ENCODE data around the gene MYT1. TPM values are rescaled to one million over a fixed set of nuclear protein-coding genes. Genes with fewer than 3 reads are reported as not detected.

MYT1 gene
- total RNA-seq, 2 donors from 2014 or later: 2.4 to 4.5 TPM

- H3K27me3 Mint-ChIP-seq (ENCODE audit: insufficient read depth): no peaks in the 10 kb centered on the region
- H3K9me3 ChIP-seq (ENCODE audit: control insufficient read depth, low read length): no peaks in the 10 kb centered on the region
- H3K27me3 ChIP-seq (ENCODE audit: control insufficient read depth, insufficient read depth, low read length, poor library complexity, severe bottlenecking): no peaks in the 10 kb centered on the region
- no peaks in the 10 kb centered on the region for H3K36me3 ChIP-seq (ENCODE audit: control insufficient read depth, insufficient read depth, low read length)
- no peak overlapping the region for H3K4me3 ChIP-seq (ENCODE audit: low read length)
- H3K27ac ChIP-seq (ENCODE audit: low read depth, low read length): no peak overlapping the region
- DNase-seq: no peak
- H3K4me1 ChIP-seq (ENCODE audit: control insufficient read depth, insufficient read depth, low read length): no peaks in the 10 kb centered on the region
- H3K4me3 Mint-ChIP-seq: no peak overlapping the region
- WGBS, 2 experiments (ENCODE audit: insufficient coverage in 1 of 2, insufficient read length in 1 of 2): 91 to 93% methylated on average over 26 to 32 of the region's 32 CpGs
- H3K9ac ChIP-seq (ENCODE audit: extremely low read depth, low read length, poor library complexity, severe bottlenecking): no peak overlapping the region
- no peaks in the 10 kb centered on the region for H3K36me3 Mint-ChIP-seq (ENCODE audit: low read depth)
- peaks cover 5% of the 10 kb centered on the region for H3K4me1 Mint-ChIP-seq
- no peaks in the 10 kb centered on the region for H3K9me3 Mint-ChIP-seq
- H3K27ac Mint-ChIP-seq: no peak overlapping the region
- TF ChIP-seq CTCF (conservative IDR thresholded peaks at IDR 0.05): no peak
Measured at GRCh38 chr20:64136004-64136710, 28.1 kb upstream of the MYT1 start.

- no peaks in the 10 kb centered on the region for H3K36me3 Mint-ChIP-seq (ENCODE audit: low read depth)
Measured at GRCh38 chr20:64137598-64138031, 26.6 kb upstream of the MYT1 start.

GRCh38 chr20:64138276-64138815 is 25.9 kb upstream of the MYT1 start:
- H3K27me3 ChIP-seq (ENCODE audit: control insufficient read depth, insufficient read depth, low read length, poor library complexity, severe bottlenecking): no peaks in the 10 kb centered on the region
- H3K9me3 ChIP-seq (ENCODE audit: control insufficient read depth, low read length): no peaks in the 10 kb centered on the region
- Mint-ChIP-seq H3K4me3 (no peak overlapping the region), H3K4me1 (peaks cover 5% of the 10 kb centered on the region), H3K27ac (no peak overlapping the region), H3K27me3 (ENCODE audit: insufficient read depth) (no peaks in the 10 kb centered on the region), H3K36me3 (ENCODE audit: low read depth) (no peaks in the 10 kb centered on the region), H3K9me3 (no peaks in the 10 kb centered on the region)
- no peaks in the 10 kb centered on the region for H3K36me3 ChIP-seq (ENCODE audit: control insufficient read depth, insufficient read depth, low read length)
- no peak for TF ChIP-seq CTCF (conservative IDR thresholded peaks at IDR 0.05)
- H3K27ac ChIP-seq (ENCODE audit: low read depth, low read length): no peak overlapping the region
- 90 to 97% methylated on average over 16 to 18 of the region's 18 CpGs for WGBS, 2 experiments (ENCODE audit: insufficient coverage in 1 of 2, insufficient read length in 1 of 2)
- H3K4me3 ChIP-seq (ENCODE audit: low read length): no peak overlapping the region
- H3K9ac ChIP-seq (ENCODE audit: extremely low read depth, low read length, poor library complexity, severe bottlenecking): no peak overlapping the region
- DNase-seq: no peak
- no peaks in the 10 kb centered on the region for H3K4me1 ChIP-seq (ENCODE audit: control insufficient read depth, insufficient read depth, low read length)

More at GRCh38 chr20:64137598-64138031, 26.6 kb upstream of the MYT1 start:
- H3K9me3 ChIP-seq (ENCODE audit: control insufficient read depth, low read length): no peaks in the 10 kb centered on the region
- Mint-ChIP-seq H3K4me3 (no peak overlapping the region), H3K27ac (no peak overlapping the region), H3K27me3 (ENCODE audit: insufficient read depth) (no peaks in the 10 kb centered on the region), H3K9me3 (no peaks in the 10 kb centered on the region), H3K4me1 (peaks cover 5% of the 10 kb centered on the region)
- no peak for DNase-seq
- H3K4me3 ChIP-seq (ENCODE audit: low read length): no peak overlapping the region
- H3K27me3 ChIP-seq (ENCODE audit: control insufficient read depth, insufficient read depth, low read length, poor library complexity, severe bottlenecking): no peaks in the 10 kb centered on the region
- H3K9ac ChIP-seq (ENCODE audit: extremely low read depth, low read length, poor library complexity, severe bottlenecking): no peak overlapping the region
- no peak overlapping the region for H3K27ac ChIP-seq (ENCODE audit: low read depth, low read length)
- TF ChIP-seq CTCF (conservative IDR thresholded peaks at IDR 0.05): no peak
- H3K4me1 ChIP-seq (ENCODE audit: control insufficient read depth, insufficient read depth, low read length): no peaks in the 10 kb centered on the region
- WGBS, 2 experiments (ENCODE audit: insufficient coverage in 1 of 2, insufficient read length in 1 of 2): 91 to 92% methylated on average over 6 of the region's 6 CpGs
- H3K36me3 ChIP-seq (ENCODE audit: control insufficient read depth, insufficient read depth, low read length): no peaks in the 10 kb centered on the region

Measured in endodermal cell (in vitro differentiated cells).